ENCODE data around the gene NR2F1. TPM values are rescaled to one million over a fixed set of nuclear protein-coding genes. Genes with fewer than 3 reads are reported as not detected.

Gene NR2F1
- total RNA-seq, 2 donors from 2014 or later = 2.7 to 4.9 TPM

DNA sequence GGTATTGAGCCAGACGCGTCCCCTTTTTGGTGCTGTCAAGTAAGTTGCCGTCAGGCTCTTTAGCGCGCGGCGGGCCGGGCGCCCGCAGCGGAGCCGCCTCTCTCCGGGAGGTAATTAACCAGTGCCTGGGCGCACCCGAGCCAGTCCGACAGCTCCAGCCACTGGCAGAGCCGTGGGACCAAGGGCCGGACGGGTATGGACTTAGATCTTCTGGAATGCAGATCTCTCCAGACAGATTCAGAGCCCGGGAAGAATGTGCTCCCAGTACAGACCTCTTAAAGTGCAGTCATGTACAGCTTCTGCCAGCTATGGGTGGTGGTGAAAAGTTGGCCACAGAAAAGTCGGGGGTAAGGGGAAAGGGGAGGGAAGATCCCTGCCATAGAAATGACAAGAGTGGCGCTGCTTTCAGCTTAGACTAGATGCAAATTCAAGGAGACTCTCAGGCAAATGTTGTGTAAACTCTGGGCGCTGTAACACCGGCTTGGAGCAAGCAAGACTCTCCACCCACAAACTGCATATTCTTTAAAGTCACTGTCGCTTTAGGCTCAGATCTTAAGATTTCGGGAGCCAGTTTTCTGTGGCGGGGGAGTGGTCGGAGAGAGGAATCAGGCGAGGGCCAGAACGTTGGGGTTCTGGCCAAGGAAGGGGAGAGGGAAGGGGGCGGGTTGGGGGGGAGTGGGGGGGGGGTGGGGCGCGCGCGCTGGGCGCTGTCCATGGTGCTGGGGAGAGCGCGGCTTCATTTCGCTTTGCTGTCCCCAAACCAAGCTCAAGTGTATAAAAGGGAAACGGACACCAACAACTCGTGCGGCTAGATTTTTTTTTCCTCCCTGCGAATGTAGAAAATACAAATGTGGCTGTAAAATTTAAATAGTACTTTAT, 29.2 kb downstream of the NR2F1 start:
- intact Hi-C loops (cut with DNase I, micrococcal nuclease) = no loop called here
- DNase-seq (no peak), ATAC-seq (peak; percentile 77)

DNA sequence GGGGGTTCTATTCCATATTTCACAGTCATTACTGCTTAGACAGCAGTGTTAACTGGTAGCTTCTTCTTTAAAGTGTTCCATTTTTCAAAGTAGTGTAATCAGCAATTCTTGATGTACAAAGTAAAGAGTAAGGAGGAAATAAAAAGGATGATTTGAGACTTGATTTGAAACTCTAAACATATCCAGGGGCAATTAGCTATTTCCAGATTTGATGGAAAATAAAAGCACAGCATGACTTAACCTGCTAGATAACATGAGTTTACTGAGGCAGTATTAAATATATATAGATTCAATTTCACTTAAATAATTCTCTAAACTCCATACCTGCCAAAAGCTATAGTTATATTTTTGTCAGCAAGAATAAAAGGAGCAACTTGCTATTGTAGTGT, 29.8 kb downstream of the NR2F1 start:
- no peak for ATAC-seq
- no peak for DNase-seq

DNA sequence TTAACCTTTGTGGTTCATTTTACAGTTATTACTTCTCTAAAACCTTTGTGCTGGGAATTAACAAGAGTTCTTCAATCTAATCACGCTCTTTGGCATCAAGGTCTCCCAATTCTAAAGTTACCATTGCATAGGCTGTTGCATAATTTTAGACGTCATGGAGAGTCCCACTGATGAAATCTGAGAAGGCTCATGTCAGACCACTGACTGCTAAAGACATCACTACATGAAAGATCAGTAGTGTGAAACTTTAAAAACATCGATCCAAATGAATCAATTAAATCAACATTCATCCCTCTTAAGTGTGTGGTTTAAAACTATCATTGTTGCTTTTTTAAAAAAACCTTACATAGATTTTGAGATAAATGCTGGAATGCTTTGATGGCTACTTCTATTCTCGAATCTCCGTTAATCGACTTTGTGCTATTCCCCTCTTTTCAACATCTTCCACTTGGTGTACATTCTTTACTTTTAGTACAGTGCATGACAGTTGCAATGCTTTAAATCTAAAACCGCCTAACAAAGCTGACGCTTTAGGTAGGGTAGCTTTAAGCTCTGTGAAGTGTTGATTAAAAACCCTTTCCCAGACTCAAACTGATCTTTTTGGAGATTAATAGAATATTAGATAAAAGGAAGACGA, 33.6 kb downstream of the NR2F1 start:
- intact Hi-C loops (cut with DNase I, micrococcal nuclease) = no loop called here
- ATAC-seq = no peak
- no peak for DNase-seq

More for the DNA sequence above, 29.8 kb downstream of the NR2F1 start:
- intact Hi-C loops (cut with DNase I, micrococcal nuclease) = no loop called here

DNA sequence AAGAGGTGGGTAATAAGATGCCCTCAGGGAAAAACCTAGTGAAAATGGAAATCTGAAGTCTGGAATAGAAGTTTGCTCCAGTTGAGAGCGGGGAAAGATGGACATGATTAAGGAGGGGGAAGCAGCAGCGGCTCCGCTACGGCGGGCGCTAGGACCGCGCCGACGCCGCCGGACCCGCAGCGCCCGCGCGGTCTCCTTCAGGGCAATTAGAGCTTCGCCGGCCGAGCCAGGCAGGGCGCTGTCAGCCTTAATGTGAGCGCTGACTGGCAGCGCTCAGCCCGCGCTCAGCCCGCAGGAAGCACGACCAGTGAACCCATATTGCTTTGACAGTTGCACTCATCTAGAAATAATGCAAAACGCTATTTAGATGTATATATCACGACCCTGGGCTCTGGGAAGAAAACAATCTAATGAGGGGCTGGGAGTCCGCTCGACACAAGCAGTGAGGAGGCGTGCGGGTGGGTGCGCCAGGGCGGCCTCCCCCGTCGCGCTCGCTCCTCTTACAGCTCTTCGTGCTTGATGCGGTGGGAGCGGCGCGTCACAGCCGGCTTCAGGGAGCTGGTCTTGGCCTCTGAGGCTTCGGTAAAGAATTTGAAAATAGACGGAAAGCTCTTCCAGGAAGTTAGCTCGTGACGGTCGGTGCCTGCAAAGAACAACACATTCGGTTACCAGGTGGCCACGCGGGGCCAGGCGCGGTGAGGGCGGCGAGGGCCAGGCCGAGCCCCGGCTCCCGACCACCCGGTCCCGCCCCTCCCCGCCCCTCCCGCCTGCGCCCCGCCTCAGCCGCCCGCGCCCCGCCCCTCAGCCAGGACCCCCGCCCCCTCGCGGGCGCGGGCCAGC, 37.7 kb downstream of the NR2F1 start:
- intact Hi-C loops (cut with DNase I, micrococcal nuclease) = no loop called here
- ATAC-seq = peak; percentile 98
- DNase-seq = peak; percentile 51 to 77

DNA sequence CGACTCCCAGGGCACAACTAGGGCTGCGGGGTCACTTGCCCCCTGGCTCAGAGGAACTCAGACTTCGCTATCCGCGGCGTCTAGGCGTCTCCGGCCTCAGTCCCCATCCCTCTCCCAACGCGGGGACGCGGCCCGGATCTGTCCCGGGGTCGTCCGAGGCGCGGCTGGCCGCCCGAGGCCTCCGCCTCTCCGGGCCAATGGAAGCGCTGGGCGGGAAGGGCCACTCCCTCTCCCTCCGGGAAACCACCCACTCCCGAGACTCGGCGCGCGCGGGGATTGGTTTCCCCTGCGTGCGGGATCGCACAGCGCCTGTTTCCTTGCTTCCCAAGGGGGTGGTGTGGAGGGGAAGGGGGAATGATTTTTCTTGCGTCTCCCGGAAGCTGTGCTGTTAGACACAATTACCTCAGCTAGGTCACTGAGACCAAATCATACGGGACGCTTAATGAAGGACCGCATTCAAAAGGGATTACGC, 38.3 kb downstream of the NR2F1 start:
- intact Hi-C loops (cut with DNase I, micrococcal nuclease) = no loop called here
- peak; percentile 74 for ATAC-seq
- DNase-seq = peak; percentile 59 to 68

DNA sequence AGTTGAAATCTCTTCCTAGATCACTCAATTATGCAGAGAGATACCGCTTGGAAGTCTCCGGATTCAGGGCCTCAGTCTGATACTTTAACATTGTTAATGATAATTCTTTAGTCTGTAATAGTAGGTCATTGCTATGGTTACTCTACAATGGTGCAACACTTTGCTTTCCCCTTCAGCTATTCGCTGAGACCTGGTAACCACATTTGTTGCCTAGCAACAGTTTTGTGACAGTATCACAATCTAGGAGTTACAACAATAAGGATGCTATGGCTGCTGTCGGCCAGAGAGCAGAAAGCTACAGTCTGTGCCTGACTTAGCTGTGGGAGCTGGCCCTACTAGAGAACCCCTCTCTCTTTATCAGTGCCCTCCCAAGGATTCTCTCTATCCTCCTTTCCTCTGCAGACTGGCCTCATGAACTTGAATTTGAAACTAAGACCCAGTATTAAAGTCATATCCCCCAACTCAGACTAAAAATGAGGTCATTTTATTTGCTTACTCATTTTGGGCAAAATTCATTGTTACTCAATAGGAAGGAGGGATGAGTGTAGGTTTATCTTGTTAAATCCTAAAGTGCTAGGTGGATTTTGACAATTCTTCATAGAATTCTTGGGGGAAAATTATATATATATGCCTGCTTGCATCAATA, 39.3 kb downstream of the NR2F1 start:
- intact Hi-C loops (cut with DNase I, micrococcal nuclease) = no loop called here
- DNase-seq = no peak
- ATAC-seq = no peak

DNA sequence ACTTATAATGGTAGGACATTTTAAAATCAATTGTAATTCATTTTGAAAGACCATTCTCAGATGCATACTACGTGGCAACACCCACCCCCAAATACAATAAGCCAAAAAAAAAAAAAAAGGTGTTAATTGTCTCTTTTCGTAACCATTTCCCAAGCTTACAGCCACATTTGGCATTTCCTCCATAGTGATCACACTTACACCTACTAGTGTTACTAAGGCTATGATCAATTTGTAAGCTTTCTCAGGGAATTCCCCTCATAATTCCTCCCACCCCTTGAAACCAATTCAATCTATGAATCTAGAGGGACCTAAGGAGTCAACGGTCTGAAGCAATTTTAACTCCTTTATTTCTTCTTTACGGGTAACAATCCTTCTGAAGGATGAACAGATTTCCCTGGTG, 40.1 kb downstream of the NR2F1 start:
- ATAC-seq (no peak), DNase-seq (no peak)
- intact Hi-C loops (cut with DNase I, micrococcal nuclease) = no loop called here

DNA sequence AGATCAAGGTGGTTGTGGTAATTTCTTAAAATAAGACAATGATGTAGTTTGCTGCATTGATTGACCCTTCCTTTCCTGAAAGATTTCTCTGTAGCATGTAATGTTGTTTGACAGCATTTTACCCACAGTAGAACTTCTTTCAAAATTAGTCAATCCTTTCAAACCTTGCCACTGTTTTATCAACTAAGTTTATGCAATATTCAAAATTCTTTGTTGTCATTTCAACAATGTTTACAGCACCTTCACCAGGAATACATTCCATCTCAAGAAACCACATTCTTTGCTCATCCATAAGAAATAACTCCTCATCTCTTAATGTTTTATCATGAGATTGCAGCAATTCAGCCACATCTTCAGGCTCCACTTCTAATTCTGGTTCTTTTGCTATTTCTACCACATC, 43.8 kb downstream of the NR2F1 start:
- intact Hi-C loops (cut with DNase I, micrococcal nuclease) = no loop called here
- DNase-seq = no peak
- ATAC-seq = no peak

DNA sequence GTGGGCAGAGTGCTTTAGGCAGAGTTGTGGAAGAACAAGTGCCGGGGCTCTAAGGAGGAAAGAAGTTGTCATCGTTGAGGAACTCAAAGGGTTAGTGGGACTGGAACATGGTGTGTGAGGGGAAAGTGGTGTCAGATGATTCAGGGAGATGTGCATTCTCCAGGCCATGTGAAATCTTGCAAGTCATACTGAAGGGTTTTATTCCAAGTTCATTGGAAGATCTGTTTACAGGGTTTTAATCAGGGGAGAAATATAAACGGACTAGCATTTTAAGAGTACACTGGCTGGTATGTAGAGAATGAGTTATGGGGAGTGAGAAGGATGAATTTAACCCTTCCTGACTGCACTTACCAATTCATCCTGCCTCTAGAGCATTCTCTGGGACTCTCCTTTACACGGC, 49.3 kb downstream of the NR2F1 start:
- ATAC-seq = no peak
- no peak for DNase-seq
- intact Hi-C loops (cut with DNase I, micrococcal nuclease) = no loop called here

DNA sequence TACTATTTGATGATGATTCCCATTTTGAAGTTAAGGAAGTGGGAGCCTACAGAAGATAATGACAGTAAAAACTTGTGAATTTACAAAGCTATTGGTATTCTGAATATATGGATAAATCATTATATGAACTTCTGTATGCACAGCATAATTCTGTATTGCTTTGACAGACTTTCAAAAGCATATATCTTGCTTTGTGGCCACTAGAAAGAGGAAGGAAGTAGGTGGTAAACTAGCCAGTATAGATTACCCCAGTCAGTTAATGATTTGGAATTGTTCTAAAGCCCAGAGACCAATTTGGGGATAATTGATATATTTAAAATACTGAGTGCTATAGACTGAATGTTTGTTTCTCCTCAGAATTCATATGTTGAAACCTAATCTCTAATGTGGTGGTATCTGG, 53.0 kb downstream of the NR2F1 start:
- ATAC-seq (no peak), DNase-seq (no peak)
- intact Hi-C loops (cut with DNase I, micrococcal nuclease) = no loop called here

DNA sequence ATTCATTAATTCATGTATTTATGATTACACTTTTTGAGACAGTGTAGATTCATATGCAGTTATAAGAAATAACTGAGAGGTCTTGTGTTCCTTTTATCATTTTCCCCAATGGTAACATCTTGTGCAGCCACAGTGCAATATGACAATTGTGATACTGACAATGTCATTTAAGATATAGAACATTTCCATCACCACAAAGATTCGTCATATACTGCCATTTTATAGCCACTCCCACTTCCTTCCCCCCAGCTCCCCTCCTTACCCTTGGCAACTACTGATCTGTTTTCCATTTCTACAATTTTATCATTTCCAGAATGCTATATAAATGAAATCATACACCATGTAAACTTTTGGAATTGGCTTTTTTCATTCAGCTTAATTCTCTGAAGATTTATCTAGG, 53.8 kb downstream of the NR2F1 start:
- no peak for ATAC-seq
- intact Hi-C loops (cut with DNase I, micrococcal nuclease) = no loop called here
- DNase-seq = no peak

DNA sequence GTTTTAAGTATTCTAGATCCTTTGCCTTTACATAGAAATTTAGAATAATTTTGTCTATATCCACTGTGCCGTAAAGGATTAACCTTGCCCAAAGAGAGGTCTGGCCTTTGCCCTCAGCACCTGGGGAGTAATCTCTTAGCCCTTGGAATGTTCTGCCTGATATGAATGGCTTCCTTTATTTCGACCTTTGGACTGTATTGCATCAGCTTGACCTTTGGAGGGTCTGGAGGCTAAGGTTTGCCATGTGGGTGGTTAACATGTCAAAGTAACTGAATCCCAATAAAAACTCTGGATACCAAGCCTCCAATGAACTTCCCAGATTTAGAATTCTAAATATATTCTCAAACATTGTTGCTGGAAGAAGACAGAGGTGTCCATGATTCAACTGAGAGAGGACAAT, 54.7 kb downstream of the NR2F1 start:
- DNase-seq = no peak

DNA sequence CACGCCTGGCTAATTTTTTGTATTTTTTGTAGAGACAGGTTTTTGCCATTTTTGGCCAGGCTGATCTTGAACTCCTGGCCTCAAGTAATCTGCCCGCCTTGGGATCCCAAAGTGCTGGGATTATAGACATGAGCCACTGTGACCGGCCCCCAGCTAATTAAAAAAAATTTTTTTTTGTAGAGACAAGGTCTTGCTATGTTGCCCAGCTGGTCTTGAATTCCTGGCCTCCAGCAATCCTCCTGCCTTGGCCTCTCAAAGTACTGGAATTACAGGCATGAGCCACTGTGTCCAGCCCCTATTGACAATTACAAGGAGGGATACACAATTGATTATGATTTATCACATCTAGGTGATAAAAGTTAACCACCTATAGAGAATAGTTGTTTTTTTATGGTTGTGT, 59.5 kb downstream of the NR2F1 start:
- intact Hi-C loops (cut with DNase I, micrococcal nuclease) = no loop called here
- ATAC-seq = no peak
- DNase-seq = no peak

More for the DNA sequence above, 54.7 kb downstream of the NR2F1 start:
- intact Hi-C loops (cut with DNase I, micrococcal nuclease) = no loop called here
- no peak for ATAC-seq

Other genes starting within 250 kb of the NR2F1 start
- 1 to 10 TPM; 2.2 to 3.2 TPM for gene NR2F1-AS1, start 2.0 kb upstream of the NR2F1 start, total RNA-seq
- gene POU5F2, start 158.4 kb downstream of the NR2F1 start, total RNA-seq = 1 to 10 TPM; 1.1 TPM